ENCODE data around the gene CLK1.

DNA sequence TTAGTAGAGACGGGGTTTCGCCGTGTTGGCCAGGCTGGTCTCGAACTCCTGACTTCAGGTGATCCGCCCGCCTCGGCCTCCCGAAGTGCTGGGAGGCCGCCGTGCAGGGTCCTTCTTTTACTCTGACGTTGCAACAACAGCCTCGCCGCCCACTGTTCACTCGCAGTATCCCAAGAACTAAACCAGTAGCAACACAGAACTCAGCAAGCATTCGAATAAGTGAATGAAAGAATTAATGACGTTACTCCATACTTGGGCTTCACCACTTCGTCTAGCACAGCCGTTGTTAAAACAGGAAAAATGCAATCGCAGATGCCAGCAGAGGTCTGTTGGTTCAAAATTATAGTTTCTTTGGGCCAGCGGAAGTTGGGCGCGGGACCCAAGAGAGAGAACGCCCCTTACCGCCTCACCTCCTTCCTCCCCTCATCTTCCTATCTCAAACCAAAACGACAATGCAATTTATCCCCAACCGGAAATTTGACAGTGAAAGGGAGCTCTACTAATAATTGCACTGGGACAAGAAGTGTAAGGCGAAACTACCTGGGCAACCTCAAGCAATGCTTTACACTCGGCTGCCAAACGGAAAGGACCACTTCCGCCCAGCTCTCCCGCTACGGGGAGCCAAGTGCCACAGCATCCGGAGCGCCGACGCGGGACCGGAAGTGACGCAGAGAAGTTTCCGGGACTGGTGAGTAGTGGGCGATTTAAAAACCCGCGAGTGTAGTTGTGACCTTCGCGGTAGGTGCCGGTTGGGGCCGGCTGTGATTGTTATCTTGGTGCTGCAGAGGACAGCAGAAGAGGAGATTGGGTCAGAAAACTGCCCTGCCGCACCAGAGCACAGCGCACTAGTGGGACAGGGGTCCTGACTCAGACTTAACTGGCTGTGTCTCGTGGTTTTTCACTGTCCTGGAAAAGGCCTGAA, 24.5 kb upstream of the CLK1 start, which contains the start of the genes NIF3L1 and PPIL3:
- TF ChIP-seq CTCF (conservative IDR thresholded peaks at IDR 0.05; ENCODE audit: low read length): no peak
- TF ChIP-seq EZH2phosphoT487 (IDR thresholded peaks at IDR 0.05; ENCODE audit: borderline replicate concordance): no peak

All from Loucy (cell line).